HG02610 (cell line): ENCODE results near the gene JCHAIN.
"Not testable (repeated sequence)": the region's sequence is repeated elsewhere in the genome, so short reads cannot be mapped to it uniquely, and the experiment has no call there.

Source experiments
- ATAC-seq: cut with Tn5 transposase; IDR thresholded peaks from one replicate; pipeline ENCODE4 v1.9.1; 2021; ENCODE audit warnings: mild to moderate bottlenecking, moderate library complexity; ENCODE audit not compliant: unreplicated experiment

Gene JCHAIN

DNA sequence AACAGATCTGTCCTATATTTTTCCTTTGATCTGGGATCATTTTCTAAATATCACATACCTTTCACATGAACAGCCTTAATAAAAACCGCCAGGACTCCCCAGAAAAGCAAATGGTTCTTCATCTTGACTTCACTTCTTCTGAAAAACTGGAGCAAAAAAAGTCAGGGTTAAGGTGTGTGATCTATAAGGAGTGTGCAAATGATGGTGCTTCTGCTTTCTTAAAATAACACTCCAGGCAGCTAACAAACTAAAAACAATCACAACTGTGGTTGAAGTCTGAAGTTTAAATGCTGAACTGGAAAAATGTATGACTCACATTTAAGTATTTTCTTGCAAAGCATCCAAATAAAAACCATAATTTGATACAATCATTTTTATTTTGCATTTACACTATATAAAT, at the start of gene JCHAIN:
JCHAIN (minus strand) TSS at position 140 of the 400 bp plus-strand sequence; CDS start at position 122, 18 bp downstream.
- ATAC-seq, result peak; percentile 60

DNA sequence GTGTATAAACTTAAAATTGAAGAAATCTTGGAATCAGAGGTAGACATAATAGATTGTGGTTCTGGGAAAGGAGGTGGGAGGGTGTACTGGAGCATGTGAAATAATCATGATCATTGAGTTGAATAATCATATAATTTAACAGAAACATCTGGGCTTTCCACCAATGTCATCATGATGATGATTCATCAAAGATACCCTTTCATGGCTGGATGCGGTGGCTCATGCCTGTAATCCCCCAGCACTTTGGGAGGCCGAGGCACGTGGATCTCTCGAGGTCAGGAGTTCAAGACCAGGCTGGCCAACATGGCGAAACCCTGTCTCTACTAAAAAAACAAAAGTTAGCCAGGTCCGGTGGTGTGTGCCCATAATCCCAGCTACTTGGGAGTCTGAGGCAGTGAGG, 48.8 kb upstream of the JCHAIN start:
- peak; percentile 21 for ATAC-seq

DNA sequence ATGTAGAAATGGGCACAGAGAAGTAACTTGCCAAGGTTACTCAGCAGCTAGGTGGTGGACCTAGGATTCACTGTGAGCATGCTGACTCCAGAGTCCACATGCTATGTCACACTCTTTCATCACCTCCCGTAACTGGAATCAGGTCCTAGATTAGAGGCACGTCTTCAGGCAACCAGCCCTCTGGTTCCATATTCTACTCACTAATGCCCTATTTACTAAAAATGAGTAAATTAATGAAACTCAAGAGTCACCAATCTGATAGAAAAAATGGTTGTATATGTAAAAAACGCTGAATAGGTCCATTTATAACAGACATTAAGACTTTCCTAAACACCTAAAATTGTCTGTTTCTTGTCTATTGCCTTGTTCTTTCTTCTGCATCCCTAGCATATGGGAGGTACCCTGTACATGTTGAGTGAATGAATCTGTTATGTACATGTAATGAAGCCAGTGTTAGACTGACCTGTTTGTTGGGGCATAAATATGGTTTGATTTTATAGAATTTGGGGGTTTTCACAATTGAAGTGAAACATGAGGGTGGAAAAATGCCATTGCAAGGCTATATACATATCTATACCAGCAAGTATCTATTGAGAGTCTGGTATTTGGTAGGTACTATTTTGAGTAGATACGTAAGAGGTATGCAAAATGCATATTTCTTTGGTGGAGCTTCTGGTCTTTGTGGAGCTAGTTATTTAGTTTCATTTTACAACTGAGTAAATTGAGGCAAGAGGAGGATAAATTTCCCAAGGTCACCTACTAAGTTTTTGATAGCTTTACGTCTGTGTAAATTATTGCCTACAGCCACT, 48.0 kb upstream of the JCHAIN start:
- ATAC-seq, result peak; percentile 55

DNA sequence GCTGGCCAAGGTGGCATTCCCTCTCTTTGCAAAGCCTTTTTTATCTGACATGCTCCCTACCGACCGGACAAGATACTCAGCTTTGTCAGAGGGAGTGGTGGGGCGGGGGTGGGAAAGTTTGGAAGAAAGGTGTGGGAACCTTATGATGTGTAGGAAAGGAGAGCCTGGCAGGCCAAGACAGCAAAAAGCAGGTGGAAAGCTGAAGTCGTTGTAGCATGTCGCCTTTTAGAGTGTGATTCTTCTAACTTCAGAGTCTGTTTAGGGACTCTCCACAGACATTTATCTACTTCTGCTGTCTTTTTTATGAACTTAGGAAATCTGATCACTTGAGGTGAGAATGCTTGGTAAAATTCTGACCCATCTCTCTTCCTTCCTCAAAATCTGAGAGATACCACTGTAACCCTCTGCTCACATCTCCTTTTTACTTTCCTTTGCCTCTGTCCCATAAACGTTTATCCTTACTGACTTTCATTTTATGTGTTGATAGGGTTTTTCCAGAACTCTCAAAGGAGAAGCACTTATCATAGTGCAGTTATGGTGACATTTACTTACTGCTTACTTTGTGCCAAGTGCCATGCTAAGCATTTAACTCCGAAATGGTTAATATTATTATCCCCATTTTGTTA, 47.3 kb upstream of the JCHAIN start:
- ATAC-seq, result peak; percentile 54

DNA sequence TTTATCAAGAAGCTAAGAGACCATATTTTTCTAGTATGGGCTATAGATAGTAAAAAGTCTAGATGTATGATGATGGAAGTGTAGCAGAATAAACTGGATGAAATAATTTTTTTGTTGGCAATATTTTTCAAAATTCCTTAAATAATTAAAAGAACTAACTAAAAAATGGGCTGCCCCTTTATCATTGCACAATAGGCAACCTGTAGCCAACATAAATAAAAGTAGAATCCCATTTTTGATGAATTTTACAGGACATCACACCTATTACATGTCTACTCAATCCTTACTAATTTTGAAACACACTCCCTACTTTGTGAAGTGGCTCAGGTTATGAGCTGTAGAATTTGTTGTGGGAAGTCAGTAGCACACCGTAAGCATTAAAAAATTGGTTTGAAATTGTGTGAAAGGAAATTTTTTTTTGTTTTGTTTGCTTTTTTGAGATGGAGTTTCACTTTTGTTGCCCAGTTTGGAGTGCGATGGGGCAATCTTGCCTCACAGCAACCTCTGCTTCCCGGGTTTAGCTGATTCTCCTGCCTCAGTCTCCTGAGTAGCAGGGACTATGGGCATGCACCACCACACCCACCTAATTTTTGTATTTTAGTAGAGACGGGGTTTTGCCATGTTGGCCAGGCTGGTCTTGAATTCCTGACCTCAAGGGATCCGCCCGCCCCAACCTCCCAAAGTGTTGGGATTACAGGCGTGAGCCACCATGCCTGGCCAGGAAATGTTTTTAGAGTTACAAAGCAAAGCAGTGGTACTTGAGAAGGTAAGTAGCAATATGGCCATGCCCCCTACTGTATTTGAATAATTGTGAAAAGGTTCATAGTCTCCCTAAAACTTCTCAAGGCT, 46.5 kb upstream of the JCHAIN start:
- no peak for ATAC-seq

DNA sequence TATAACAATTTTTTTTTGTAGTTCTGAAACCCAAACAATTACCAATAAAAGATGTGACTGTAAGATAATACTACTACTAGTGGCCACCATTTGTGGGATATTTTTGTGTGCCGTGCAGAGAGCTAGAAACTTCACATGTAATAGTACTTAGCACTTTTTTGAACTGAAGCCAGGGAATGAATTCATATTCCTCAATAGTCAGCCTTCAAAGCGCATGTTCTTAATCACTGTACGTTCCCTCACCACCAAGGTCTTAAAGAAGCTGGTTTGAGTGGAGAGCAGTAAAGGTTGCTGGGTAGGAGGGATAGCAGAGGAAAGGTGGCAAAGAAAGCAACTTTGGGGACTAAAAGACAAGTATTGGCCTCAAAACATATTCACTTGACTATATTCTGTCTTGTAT, 45.8 kb upstream of the JCHAIN start:
- ATAC-seq, result no peak

DNA sequence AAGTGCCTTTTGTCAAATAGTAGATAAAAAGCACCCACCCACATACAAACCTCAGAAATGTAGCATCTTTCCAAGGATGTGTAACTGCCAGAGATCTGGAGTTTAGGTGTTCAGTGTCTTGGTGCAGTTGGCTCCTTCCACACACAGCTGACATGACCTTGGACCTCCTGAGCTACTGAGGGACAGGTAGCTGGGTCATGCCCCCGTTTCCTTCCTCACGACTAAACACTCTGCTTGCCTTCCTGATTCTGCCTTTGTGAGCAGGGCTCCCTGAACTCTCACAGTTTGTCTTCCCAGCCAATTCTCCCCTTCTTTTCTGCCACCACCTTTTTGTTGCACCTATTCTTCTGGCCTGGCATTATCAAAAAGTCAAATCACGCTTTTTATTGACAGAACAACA, 45.3 kb upstream of the JCHAIN start:
- ATAC-seq, result no peak

DNA sequence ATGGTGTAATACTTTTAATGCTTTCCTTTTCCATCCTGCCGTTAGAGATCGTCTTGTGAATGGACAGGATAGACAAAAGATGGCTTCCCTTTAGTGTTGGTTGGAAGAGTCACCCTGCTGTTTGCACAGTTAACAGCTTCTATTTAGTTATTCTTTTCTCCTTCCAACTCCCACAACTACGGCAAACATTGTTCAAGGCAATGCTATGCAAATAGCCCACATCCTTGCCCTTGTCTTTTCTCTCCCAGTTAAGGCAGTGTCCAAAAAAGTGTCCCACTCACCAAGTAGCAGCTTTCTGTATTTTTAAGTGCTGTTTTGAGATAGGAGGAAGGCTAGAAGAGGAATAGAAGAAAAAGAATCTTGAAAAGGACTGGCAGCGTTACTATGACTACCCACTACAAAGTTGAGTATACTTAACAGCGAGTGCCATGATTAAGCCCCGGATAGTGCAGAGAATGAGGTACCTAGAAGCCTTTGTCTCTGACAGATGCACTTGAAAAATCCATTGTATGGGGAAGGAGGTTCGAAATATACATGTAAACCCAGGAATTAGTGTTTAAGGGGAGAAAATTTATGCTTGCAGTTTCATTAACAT, 43.4 kb upstream of the JCHAIN start:
- no peak for ATAC-seq

DNA sequence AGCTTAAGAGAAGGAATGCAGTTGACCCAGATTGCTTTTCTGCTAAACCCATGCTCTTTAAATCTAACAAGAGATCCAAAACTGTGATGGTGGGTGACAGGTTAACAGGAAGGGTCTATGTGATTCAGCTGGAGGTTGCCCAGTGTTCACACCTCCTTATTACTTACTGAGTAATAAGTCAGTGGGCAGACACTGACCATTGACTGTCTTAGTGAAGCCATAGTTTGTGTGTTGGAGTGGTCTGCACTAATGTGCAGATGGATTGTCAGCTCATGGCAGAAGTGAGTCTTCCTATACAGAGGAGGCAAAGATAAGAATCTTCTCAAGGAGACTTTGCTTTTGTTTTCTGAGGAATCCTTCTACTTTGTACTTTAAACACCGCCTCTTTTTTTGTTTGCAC, 40.2 kb upstream of the JCHAIN start:
- ATAC-seq, result no peak

DNA sequence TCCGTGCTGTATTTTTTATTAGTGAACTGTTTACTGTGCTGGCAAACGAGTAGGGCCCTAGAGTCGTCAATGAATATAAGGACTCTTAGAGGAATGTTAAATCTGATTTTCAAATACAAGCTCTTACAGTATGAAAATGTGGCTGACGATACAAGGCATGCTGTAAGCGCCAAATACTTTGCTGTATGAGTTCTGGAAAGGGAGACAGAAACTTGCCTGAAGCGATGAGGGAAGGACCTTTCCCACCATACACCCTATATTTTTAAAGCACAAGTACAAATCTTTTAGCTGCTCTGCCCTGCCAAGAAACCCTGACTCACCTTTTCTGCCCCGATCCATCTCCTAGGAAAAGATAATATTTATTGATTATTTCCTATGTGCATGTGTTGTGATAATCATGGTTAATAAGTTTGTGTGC, 39.7 kb upstream of the JCHAIN start:
- ATAC-seq, result no peak

DNA sequence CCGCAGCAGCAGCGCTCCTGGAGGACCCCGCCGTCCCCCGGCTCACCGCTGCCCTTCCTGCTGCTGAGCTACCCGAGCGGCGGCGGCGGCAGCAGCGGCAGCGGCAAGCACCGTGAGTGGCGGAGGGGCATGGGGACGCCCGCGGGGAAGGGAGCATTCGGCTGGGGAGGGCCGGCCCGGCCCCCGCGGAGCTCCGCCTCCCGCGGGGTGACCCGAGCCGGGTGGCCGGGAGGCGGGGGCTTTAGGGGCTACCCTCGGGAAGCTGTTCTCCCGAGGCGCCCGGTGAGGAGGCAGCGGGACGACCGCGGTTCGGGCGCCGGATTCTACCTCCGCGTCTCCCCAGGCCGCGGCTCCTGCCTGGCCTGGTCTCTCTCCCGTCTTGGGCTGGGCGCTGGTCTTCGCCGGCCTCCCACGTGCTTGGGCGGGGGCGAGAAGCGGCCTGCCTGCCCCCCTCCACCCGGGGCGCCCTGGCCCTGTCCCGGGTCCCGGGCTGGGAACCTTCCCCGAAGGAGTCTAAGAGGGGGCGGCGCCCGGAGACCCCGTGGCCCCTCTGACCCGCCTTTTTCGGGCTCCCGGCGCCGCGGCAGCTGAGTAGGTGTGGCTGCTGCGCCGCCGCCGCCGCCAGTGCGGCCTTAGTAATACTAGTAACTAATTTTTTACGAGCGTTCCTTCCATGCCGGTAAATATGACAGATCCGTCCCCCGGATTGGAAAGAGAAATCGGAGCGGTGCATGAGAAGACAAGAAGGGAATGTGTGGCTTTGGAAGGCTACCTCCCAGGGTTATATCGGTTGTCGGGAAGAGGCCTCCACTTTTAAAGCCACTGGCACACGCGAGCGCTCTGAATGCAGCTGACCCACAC, 39.1 kb upstream of the JCHAIN start:
- ATAC-seq, result peak; percentile 63

DNA sequence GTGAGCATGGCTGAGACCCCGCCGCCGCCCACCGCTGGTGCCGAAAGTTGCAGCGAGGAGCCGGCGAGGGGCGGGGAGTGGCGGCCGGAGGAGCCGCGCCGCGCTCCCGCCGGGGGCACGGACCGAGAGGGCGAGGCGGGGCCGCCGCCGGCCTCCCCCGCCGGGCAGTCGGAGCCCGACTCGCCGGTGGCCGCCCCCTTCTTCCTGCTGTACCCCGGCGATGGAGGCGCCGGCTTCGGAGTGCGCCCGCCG, 38.5 kb upstream of the JCHAIN start:
- no peak for ATAC-seq

DNA sequence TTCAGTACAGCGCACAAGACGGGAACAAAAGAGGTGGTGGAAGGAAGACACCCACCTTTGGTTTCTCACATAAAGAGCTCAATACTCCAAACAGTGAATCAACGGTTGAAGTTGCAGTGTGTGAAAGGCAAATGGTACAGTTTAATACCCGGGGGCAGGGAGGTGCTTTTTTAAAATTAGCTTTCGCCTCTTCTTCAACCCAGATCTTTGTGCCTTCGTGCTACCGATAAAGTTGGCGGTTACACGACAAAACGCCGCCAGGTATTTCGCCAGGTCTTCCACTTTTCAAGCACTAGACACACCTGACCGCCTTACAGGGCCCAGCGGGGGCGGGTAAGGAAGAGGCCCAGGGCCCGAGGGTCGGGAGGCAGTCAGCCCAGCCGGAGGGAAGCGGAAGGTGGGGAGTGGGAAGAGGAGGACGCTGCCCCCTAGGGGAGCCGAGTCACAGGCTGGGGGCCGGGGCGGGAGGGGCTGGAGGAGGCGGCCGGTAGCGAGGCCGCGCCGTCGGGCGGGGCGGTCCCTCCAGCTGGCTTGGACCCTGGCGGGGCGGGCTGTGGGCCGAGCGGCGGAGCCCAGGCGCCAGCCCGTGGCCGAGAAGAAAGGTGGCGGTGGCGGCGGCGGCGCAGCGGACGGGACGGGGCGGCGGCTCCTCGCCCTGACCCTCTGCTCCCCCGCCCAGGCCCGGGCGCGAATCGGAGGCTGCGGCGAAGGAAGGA, 38.1 kb upstream of the JCHAIN start:
- ATAC-seq, result peak; percentile 62

DNA sequence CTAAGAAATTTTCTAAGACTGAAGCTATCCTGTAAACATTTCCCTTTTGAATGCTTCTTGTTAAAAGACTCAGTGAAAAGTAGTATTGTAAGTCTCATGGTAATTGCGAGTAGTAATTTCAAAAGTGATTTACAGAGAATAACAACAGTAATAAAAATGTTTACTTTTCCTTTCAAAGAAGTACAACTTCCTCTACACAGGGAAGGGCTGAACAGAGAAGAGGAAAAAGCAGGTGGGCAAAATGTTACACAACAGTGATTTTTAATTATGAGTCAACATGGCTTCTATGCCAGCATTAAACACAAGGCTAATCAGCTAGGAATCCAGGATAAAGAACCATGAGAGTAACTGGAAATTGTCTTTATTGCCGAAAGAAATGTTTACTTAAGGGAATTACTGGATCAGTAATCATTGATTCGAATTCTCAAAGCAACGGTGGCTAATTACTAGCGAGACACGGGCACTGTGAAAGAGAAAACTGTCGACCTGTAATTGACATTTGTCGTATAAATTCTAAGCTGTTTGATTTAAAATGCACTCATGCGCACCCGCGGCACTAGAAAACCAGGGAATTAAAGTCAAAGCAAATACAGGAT, 37.4 kb upstream of the JCHAIN start:
- no peak for ATAC-seq

DNA sequence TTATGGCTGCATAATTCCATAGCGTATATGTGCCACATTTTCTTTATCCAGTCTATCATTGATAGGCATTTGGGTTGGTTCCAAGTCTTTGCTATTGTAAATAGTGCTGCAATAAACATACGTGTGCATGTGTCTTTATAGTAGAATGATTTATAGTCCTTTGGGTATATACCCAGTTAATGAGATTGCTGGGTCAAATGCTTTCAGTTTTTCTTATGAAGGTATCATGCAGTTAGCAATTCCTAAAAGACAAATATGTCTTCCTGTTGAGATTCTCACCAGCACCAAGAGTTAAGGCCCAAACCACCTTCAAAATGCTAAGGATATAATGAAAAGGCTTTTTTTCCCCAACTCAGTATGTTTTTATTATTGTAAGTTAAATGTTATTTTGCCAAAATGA, 36.3 kb upstream of the JCHAIN start:
- ATAC-seq, result not testable (repeated sequence)

DNA sequence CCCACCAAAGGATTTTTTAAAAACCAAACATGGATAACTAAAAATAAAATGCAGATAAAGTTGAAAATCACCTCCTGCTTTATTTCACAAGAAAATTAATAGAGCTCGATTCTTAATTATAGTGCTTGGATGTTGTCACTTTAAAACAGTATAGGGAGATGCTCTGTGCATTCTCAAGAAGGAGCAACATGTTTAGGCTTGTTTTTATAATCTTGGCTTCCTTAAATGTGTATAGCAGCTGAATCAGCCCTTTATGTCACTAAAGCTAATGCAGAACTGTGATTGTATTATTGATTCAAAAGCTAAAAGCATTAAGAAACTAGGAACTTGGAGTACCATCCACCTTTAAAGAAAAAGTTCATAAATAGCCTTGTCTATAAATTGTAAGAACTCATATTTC, 35.0 kb upstream of the JCHAIN start:
- ATAC-seq, result no peak

DNA sequence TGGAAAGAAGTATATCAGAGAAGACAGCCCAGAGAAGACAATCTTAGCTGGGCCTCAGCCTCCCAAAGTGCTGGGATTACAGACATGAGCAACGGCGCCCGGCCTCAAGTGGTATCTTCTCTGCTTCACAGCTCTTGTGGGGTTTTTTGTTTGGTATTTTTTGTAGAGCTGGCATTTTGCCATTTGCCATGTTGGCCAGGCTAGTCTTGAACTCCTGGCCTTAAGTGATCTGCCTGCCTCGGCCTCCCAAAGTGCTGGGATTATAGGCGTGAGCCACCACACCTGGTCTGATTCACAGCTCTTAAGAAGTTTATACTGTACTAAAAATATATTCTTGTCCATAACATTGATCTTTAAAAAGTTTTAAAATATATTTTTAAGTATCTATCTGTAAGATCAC, 34.4 kb upstream of the JCHAIN start:
- ATAC-seq, result no peak

DNA sequence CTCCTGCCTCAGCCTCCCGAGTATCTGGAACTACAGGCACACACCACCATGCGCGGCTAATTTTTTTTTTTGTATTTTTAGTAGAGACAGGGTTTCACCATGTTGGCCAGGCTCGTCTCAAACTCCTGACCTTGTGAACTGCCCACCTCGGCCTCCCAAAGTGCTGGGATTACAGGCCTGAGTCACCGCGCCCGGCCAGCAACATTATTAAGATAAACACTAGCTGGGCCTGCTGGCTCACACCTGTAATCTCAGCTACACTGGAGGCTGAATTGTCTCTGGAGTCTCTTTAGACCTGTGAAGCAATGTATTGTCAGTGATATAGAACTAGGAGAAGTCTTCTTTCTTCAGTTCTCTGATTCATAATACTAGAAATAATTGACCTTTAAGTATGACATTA, 32.1 kb upstream of the JCHAIN start:
- not testable (repeated sequence) for ATAC-seq

DNA sequence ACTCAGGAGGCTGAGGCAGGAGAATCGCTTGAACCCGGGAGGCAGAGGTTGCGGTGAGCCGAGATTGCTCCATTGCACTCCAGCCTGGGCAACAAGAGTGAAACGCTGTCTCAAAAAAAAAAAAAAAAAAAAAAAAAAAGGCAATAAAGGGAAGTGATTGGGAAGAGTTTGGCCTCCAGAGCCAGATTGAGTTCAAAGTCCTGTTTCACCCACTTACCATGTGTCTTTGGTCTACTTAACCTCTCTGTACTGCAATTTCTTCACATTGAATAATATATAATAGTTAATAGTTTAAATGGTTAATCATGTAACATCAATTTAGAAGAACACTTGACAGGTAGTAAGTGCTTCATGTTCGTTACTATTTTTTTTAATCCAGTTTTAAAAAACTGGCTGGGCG, 28.3 kb upstream of the JCHAIN start:
- not testable (repeated sequence) for ATAC-seq

DNA sequence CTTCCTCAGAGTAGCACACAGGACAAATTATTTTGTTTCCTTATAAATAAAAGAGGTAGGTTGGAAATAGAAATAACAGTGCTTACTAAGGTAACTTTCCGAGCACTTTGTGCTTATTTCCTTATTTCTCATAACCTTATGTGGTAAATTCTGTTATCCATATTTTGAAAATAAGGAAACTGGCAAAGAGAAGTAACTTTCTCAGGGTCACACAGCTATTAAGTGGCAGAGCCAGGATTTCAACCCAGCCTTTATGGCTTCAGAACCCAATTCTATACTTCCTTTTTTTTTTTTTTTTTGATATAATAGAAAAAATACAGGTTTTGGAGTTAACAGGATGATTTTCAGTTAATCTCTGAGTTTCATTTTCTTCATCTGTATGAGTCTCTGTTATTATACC, 25.4 kb upstream of the JCHAIN start:
- ATAC-seq, result no peak
